H1 (cell line): ENCODE measurements around the gene ARHGAP23.

ENCODE experiments used
- EGR1 ChIP-seq: IDR thresholded peaks from 2 replicates; pipeline ENCODE4 v1.6.1; 2011; ENCODE audit warnings: low read depth, low read length, borderline replicate concordance
- EP300 ChIP-seq, 2 experiments: IDR thresholded peaks; 1 replicate in 1 of 2; 2 replicates in 1 of 2; pipeline ENCODE4 v1.6.1; 2011 to 2012; ENCODE audit warnings: low read depth in 2 of 2, low read length in 2 of 2, mild to moderate bottlenecking in 2 of 2, borderline replicate concordance in 1 of 2, inconsistent platforms in 1 of 2, moderate library complexity in 1 of 2
- NRF1 ChIP-seq: IDR thresholded peaks from 2 replicates; pipeline ENCODE4 v1.6.1; 2011; ENCODE audit warnings: mild to moderate bottlenecking, low read depth, low read length, improper control_type of control experiment
- TEAD4 ChIP-seq: IDR thresholded peaks from 2 replicates; pipeline ENCODE4 v1.6.1; 2012; ENCODE audit warnings: low read depth, low read length, inconsistent platforms, mixed read lengths
- TF ChIP-seq, protein P1 (sequence below), 3 experiments: IDR thresholded peaks; 1 replicate in 2 of 3; 2 replicates in 1 of 3; pipeline versions ENCODE4 v1.5.1 to v1.6.1; 2011; ENCODE audit warnings: low read length in 3 of 3, mild to moderate bottlenecking in 3 of 3, inconsistent platforms in 2 of 3, low read depth in 1 of 3, moderate library complexity in 1 of 3; ENCODE audit not compliant: insufficient read depth in 1 of 3; ENCODE audit errors: control extremely low read depth in 1 of 3

DNA sequence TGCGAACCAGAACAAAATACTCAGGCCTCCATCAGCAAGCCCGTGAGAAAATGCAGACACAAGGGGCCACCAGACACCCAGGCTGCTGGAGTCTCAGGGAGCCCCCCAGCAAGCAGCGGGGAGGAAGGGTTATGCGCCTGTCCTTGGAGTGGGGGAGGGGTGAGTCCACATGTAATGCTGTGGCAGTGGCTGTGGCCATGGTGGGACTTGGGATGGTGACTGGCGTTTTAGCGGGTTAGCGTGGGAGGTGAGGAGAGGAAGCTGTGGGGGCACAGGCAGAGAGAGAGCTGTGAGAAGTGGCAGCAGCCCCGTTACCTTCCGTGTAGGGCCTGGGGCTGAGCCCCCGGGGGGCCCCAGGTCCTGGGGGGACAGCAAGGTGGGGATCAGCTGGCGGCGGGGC is 119.2 kb downstream of the ARHGAP23 start:
- no peak for TF ChIP-seq EGR1
- no peak for TF ChIP-seq EP300 (IDR thresholded peaks at IDR 0.05; ENCODE audit: borderline replicate concordance in 1 of 2, low read depth in 2 of 2, low read length in 2 of 2)
- TF ChIP-seq NRF1: no peak
- TF ChIP-seq, protein P1, sequence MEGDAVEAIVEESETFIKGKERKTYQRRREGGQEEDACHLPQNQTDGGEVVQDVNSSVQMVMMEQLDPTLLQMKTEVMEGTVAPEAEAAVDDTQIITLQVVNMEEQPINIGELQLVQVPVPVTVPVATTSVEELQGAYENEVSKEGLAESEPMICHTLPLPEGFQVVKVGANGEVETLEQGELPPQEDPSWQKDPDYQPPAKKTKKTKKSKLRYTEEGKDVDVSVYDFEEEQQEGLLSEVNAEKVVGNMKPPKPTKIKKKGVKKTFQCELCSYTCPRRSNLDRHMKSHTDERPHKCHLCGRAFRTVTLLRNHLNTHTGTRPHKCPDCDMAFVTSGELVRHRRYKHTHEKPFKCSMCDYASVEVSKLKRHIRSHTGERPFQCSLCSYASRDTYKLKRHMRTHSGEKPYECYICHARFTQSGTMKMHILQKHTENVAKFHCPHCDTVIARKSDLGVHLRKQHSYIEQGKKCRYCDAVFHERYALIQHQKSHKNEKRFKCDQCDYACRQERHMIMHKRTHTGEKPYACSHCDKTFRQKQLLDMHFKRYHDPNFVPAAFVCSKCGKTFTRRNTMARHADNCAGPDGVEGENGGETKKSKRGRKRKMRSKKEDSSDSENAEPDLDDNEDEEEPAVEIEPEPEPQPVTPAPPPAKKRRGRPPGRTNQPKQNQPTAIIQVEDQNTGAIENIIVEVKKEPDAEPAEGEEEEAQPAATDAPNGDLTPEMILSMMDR (IDR thresholded peaks at IDR 0.05; ENCODE audit: control extremely low read depth in 1 of 3, insufficient read depth in 1 of 3, low read depth in 1 of 3, low read length in 3 of 3): no peak
- no peak for TF ChIP-seq TEAD4
